HEK293 (cell line): ENCODE data around the gene FIBP.

Source experiments
- BCL11B ChIP-seq: fragments of 450-650 bp; formaldehyde crosslinking; IDR thresholded peaks from 2 replicates; pipeline ENCODE4 v1.5.1; 2016; ENCODE audit warnings: low read depth, missing biosample characterization, missing genetic modification characterization
- GLI2 ChIP-seq: fragments of 450-650 bp; formaldehyde crosslinking; IDR thresholded peaks from 2 replicates; pipeline ENCODE4; 2017; ENCODE audit warnings: missing biosample characterization, missing genetic modification characterization, low read depth, borderline replicate concordance
- HOXA7 ChIP-seq: sonication (generic); formaldehyde crosslinking; IDR thresholded peaks from 2 replicates; pipeline ENCODE4 v1.8.1; 2022; ENCODE audit warnings: missing genetic modification reagents, borderline replicate concordance
- KLF16 ChIP-seq: fragments of 450-650 bp; formaldehyde crosslinking; IDR thresholded peaks from 2 replicates; pipeline ENCODE4 v1.5.1; 2017; ENCODE audit warnings: missing biosample characterization, missing genetic modification characterization
- SALL2 ChIP-seq: fragments of 450-650 bp; formaldehyde crosslinking; IDR thresholded peaks from 2 replicates; pipeline ENCODE4 v1.5.0; 2017; ENCODE audit warnings: missing biosample characterization, mild to moderate bottlenecking, missing genetic modification characterization, borderline replicate concordance
- YY2 ChIP-seq: fragments of 450-650 bp; formaldehyde crosslinking; IDR thresholded peaks from 2 replicates; pipeline ENCODE4 v1.5.1; 2016; ENCODE audit warnings: missing biosample characterization, missing genetic modification characterization
- ZIC2 ChIP-seq: fragments of 450-650 bp; formaldehyde crosslinking; IDR thresholded peaks from 2 replicates; pipeline ENCODE4 v1.5.1; 2016; ENCODE audit warnings: missing biosample characterization, missing genetic modification characterization
- ZNF140 ChIP-seq: fragments of 450-650 bp; formaldehyde crosslinking; IDR thresholded peaks from 2 replicates; pipeline ENCODE4 v1.5.1; 2016; ENCODE audit warnings: missing biosample characterization, missing genetic modification characterization
- ZNF146 ChIP-seq: fragments of 450-650 bp; formaldehyde crosslinking; IDR thresholded peaks from 2 replicates; pipeline ENCODE4 v1.5.1; 2016; ENCODE audit warnings: missing biosample characterization, missing genetic modification characterization
- ZNF16 ChIP-seq: fragments of 450-650 bp; formaldehyde crosslinking; IDR thresholded peaks from 2 replicates; pipeline ENCODE4 v1.5.1; 2016; ENCODE audit warnings: low read depth, missing biosample characterization, missing genetic modification characterization
- ZNF48 ChIP-seq: fragments of 450-650 bp; formaldehyde crosslinking; IDR thresholded peaks from 2 replicates; pipeline ENCODE4 v1.5.1; 2016; ENCODE audit warnings: missing biosample characterization, missing genetic modification characterization
- ZNF521 ChIP-seq: fragments of 450-650 bp; formaldehyde crosslinking; IDR thresholded peaks from 2 replicates; pipeline ENCODE4 v1.5.1; 2017; ENCODE audit warnings: missing biosample characterization, mild to moderate bottlenecking, missing genetic modification characterization
- ZNF548 ChIP-seq: fragments of 450-650 bp; formaldehyde crosslinking; IDR thresholded peaks from 2 replicates; pipeline ENCODE4 v1.5.1; 2016; ENCODE audit warnings: missing biosample characterization, missing genetic modification characterization
- ZNF549 ChIP-seq: fragments of 450-650 bp; IDR thresholded peaks from 2 replicates; pipeline ENCODE4 v1.5.1; 2018; ENCODE audit warnings: missing biosample characterization, missing genetic modification characterization, mild to moderate bottlenecking, inconsistent platforms, moderate library complexity
- ZNF670 ChIP-seq: fragments of 450-650 bp; formaldehyde crosslinking; IDR thresholded peaks from 2 replicates; pipeline ENCODE4 v1.5.1; 2016; ENCODE audit warnings: missing biosample characterization, missing genetic modification characterization, low read depth
- ZNF747 ChIP-seq: fragments of 450-650 bp; formaldehyde crosslinking; IDR thresholded peaks from 2 replicates; pipeline ENCODE4 v1.5.1; 2016; ENCODE audit warnings: missing biosample characterization, missing genetic modification characterization
- ZNF776 ChIP-seq: fragments of 450-650 bp; formaldehyde crosslinking; IDR thresholded peaks from 2 replicates; pipeline ENCODE4 v1.5.0; 2017; ENCODE audit warnings: missing biosample characterization, missing genetic modification characterization, borderline replicate concordance
- TF ChIP-seq, protein P1 (sequence below): fragments of 450-650 bp; formaldehyde crosslinking; IDR thresholded peaks from 2 replicates; pipeline ENCODE4 v1.5.1; 2016; ENCODE audit warnings: missing biosample characterization, missing genetic modification characterization
- TF ChIP-seq, protein P2 (sequence below): fragments of 450-650 bp; formaldehyde crosslinking; IDR thresholded peaks from 2 replicates; pipeline ENCODE4 v1.5.1; 2016; ENCODE audit warnings: missing biosample characterization, missing genetic modification characterization
- TF ChIP-seq, protein P3 (sequence below): fragments of 450-650 bp; formaldehyde crosslinking; conservative IDR thresholded peaks from 2 replicates; pipeline ENCODE4 v1.5.1; 2016; ENCODE audit warnings: low read depth, missing biosample characterization, missing genetic modification characterization
- TF ChIP-seq, protein P4 (sequence below): fragments of 450-650 bp; formaldehyde crosslinking; IDR thresholded peaks from 2 replicates; pipeline ENCODE4 v1.5.1; 2016; ENCODE audit warnings: missing biosample characterization, missing genetic modification characterization, low read depth
- TF ChIP-seq, protein P5 (sequence below): fragments of 450-650 bp; formaldehyde crosslinking; IDR thresholded peaks from 2 replicates; pipeline ENCODE4 v1.5.1; 2016; ENCODE audit warnings: missing biosample characterization, missing genetic modification characterization, borderline replicate concordance

FIBP gene

DNA sequence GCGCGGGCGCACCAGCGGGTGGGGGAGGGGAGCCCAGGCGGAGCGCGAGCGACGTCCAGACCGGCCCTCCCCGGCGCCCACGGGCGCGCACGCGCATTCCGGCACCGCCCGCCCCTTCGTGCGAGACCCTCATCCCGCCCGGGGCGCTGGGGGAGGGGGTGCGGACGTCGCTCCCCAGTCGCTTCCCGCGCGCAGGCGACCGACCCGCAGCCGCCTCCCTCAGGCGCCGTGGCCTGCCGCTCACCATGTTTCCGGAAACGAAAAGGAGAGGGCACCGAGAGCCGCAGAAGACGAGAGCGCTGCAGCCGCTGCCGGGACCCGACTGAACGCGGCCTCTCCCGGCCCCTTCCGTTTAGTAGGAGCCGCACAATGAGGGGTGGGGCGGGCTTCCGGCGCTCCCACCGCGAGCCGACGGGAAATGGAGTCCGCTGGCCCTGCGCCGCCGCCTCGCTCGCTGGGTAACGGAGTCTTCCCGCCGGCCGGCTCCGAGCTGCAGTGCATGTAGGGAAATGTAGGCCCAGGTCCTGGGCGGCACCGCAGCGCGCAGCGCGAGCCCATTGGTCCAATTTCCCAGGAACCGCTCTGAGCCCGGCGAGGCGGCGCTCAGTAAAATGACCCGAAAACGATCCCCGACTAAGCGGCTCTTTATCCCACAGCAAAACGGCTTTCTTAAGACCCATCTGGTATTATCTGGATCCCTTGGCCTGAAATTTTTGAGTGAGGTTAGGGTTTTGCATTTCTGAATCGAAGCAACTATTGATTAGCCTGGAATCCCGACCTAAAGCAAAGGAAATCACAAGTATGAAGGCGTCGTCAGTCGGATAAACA is 30.2 kb downstream of the FIBP start, which contains the start of gene CFL1 (continued):
- TF ChIP-seq, protein P1, sequence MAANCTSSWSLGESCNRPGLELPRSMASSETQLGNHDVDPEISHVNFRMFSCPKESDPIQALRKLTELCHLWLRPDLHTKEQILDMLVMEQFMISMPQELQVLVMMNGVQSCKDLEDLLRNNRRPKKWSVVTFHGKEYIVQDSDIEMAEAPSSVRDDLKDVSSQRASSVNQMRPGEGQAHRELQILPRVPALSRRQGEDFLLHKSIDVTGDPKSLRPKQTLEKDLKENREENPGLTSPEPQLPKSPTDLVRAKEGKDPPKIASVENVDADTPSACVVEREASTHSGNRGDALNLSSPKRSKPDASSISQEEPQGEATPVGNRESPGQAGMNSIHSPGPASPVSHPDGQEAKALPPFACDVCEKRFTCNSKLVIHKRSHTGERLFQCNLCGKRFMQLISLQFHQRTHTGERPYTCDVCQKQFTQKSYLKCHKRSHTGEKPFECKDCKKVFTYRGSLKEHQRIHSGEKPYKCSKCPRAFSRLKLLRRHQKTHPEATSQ: 0 out of 2 replicates have a peak, but pooled peaks have one; percentile 30
- no peak for TF ChIP-seq ZNF549
- TF ChIP-seq ZNF747 (tag by site-specific recombination): no peak
- TF ChIP-seq YY2: 0 out of 2 replicates have a peak, but pooled peaks have one; percentile 26
- TF ChIP-seq ZNF140 (tag by site-specific recombination): no peak
- TF ChIP-seq ZNF548: no peak
- TF ChIP-seq ZNF670: no peak
- TF ChIP-seq ZNF48: no peak
- no peak for TF ChIP-seq ZNF16
- TF ChIP-seq SALL2 (tag by site-specific recombination): no peak
- TF ChIP-seq ZIC2: no peak
- TF ChIP-seq, protein P2, sequence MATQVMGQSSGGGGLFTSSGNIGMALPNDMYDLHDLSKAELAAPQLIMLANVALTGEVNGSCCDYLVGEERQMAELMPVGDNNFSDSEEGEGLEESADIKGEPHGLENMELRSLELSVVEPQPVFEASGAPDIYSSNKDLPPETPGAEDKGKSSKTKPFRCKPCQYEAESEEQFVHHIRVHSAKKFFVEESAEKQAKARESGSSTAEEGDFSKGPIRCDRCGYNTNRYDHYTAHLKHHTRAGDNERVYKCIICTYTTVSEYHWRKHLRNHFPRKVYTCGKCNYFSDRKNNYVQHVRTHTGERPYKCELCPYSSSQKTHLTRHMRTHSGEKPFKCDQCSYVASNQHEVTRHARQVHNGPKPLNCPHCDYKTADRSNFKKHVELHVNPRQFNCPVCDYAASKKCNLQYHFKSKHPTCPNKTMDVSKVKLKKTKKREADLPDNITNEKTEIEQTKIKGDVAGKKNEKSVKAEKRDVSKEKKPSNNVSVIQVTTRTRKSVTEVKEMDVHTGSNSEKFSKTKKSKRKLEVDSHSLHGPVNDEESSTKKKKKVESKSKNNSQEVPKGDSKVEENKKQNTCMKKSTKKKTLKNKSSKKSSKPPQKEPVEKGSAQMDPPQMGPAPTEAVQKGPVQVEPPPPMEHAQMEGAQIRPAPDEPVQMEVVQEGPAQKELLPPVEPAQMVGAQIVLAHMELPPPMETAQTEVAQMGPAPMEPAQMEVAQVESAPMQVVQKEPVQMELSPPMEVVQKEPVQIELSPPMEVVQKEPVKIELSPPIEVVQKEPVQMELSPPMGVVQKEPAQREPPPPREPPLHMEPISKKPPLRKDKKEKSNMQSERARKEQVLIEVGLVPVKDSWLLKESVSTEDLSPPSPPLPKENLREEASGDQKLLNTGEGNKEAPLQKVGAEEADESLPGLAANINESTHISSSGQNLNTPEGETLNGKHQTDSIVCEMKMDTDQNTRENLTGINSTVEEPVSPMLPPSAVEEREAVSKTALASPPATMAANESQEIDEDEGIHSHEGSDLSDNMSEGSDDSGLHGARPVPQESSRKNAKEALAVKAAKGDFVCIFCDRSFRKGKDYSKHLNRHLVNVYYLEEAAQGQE (tag by site-specific recombination): no peak
- no peak for TF ChIP-seq ZNF776 (tag by site-specific recombination)
- TF ChIP-seq HOXA7 (CRISPR knock-in tag): no peak
- TF ChIP-seq KLF16 (tag by site-specific recombination): peak; percentile 88
- TF ChIP-seq GLI2 (tag by site-specific recombination): no peak
- TF ChIP-seq ZNF521 (tag by site-specific recombination): no peak
- TF ChIP-seq, protein P3, sequence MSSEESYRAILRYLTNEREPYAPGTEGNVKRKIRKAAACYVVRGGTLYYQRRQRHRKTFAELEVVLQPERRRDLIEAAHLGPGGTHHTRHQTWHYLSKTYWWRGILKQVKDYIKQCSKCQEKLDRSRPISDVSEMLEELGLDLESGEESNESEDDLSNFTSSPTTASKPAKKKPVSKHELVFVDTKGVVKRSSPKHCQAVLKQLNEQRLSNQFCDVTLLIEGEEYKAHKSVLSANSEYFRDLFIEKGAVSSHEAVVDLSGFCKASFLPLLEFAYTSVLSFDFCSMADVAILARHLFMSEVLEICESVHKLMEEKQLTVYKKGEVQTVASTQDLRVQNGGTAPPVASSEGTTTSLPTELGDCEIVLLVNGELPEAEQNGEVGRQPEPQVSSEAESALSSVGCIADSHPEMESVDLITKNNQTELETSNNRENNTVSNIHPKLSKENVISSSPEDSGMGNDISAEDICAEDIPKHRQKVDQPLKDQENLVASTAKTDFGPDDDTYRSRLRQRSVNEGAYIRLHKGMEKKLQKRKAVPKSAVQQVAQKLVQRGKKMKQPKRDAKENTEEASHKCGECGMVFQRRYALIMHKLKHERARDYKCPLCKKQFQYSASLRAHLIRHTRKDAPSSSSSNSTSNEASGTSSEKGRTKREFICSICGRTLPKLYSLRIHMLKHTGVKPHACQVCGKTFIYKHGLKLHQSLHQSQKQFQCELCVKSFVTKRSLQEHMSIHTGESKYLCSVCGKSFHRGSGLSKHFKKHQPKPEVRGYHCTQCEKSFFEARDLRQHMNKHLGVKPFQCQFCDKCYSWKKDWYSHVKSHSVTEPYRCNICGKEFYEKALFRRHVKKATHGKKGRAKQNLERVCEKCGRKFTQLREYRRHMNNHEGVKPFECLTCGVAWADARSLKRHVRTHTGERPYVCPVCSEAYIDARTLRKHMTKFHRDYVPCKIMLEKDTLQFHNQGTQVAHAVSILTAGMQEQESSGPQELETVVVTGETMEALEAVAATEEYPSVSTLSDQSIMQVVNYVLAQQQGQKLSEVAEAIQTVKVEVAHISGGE (tag by site-specific recombination): peak; percentile 96
- no peak for TF ChIP-seq BCL11B (tag by site-specific recombination)
- TF ChIP-seq ZNF146: no peak
- TF ChIP-seq, protein P4, sequence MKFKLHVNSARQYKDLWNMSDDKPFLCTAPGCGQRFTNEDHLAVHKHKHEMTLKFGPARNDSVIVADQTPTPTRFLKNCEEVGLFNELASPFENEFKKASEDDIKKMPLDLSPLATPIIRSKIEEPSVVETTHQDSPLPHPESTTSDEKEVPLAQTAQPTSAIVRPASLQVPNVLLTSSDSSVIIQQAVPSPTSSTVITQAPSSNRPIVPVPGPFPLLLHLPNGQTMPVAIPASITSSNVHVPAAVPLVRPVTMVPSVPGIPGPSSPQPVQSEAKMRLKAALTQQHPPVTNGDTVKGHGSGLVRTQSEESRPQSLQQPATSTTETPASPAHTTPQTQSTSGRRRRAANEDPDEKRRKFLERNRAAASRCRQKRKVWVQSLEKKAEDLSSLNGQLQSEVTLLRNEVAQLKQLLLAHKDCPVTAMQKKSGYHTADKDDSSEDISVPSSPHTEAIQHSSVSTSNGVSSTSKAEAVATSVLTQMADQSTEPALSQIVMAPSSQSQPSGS (tag by site-specific recombination): no peak
- TF ChIP-seq, protein P5, sequence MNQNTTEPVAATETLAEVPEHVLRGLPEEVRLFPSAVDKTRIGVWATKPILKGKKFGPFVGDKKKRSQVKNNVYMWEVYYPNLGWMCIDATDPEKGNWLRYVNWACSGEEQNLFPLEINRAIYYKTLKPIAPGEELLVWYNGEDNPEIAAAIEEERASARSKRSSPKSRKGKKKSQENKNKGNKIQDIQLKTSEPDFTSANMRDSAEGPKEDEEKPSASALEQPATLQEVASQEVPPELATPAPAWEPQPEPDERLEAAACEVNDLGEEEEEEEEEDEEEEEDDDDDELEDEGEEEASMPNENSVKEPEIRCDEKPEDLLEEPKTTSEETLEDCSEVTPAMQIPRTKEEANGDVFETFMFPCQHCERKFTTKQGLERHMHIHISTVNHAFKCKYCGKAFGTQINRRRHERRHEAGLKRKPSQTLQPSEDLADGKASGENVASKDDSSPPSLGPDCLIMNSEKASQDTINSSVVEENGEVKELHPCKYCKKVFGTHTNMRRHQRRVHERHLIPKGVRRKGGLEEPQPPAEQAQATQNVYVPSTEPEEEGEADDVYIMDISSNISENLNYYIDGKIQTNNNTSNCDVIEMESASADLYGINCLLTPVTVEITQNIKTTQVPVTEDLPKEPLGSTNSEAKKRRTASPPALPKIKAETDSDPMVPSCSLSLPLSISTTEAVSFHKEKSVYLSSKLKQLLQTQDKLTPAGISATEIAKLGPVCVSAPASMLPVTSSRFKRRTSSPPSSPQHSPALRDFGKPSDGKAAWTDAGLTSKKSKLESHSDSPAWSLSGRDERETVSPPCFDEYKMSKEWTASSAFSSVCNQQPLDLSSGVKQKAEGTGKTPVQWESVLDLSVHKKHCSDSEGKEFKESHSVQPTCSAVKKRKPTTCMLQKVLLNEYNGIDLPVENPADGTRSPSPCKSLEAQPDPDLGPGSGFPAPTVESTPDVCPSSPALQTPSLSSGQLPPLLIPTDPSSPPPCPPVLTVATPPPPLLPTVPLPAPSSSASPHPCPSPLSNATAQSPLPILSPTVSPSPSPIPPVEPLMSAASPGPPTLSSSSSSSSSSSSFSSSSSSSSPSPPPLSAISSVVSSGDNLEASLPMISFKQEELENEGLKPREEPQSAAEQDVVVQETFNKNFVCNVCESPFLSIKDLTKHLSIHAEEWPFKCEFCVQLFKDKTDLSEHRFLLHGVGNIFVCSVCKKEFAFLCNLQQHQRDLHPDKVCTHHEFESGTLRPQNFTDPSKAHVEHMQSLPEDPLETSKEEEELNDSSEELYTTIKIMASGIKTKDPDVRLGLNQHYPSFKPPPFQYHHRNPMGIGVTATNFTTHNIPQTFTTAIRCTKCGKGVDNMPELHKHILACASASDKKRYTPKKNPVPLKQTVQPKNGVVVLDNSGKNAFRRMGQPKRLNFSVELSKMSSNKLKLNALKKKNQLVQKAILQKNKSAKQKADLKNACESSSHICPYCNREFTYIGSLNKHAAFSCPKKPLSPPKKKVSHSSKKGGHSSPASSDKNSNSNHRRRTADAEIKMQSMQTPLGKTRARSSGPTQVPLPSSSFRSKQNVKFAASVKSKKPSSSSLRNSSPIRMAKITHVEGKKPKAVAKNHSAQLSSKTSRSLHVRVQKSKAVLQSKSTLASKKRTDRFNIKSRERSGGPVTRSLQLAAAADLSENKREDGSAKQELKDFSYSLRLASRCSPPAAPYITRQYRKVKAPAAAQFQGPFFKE (tag by site-specific recombination): no peak
